IPS-15b (cell line): ENCODE results near the gene AOAH.
"Not testable (repeated sequence)": the region's sequence is repeated elsewhere in the genome, so short reads cannot be mapped to it uniquely, and the experiment has no call there.

Experiments
- H3K27me3 ChIP-seq: one replicate; pipeline ENCODE4 v1.6.1; 2013; ENCODE audit warnings: low read length; ENCODE audit not compliant: control insufficient read depth, insufficient read depth
- H3K36me3 ChIP-seq: one replicate; pipeline ENCODE4 v1.6.1; 2013; ENCODE audit warnings: low read length; ENCODE audit not compliant: control insufficient read depth, insufficient read depth
- H3K4me1 ChIP-seq: one replicate; pipeline ENCODE4 v1.6.1; 2013; ENCODE audit warnings: mild to moderate bottlenecking, low read length; ENCODE audit not compliant: control insufficient read depth, insufficient read depth
- H3K4me3 ChIP-seq: one replicate; pipeline ENCODE4 v1.5.1; 2013; ENCODE audit warnings: low read depth, low read length
- H3K9ac ChIP-seq: one replicate; pipeline ENCODE4 v1.6.1; 2013; ENCODE audit warnings: low read depth, mild to moderate bottlenecking, low read length
- H3K9me3 ChIP-seq: one replicate; pipeline ENCODE4 v1.6.1; 2013; ENCODE audit warnings: mild to moderate bottlenecking, low read length; ENCODE audit not compliant: control insufficient read depth, insufficient read depth

AOAH gene

GRCh38 chr7:36712015-36712414, 12.3 kb downstream of the AOAH start:
- H3K9me3 ChIP-seq, result no peaks in the 10 kb centered on the region

GRCh38 chr7:36711256-36711655, 13.0 kb downstream of the AOAH start:
- H3K27me3 ChIP-seq, result no peaks in the 10 kb centered on the region
- H3K9me3 ChIP-seq, result no peaks in the 10 kb centered on the region
- H3K4me1 ChIP-seq, result no peaks in the 10 kb centered on the region
- no peak overlapping the region for H3K9ac ChIP-seq
- no peaks in the 10 kb centered on the region for H3K36me3 ChIP-seq
- H3K4me3 ChIP-seq, result no peak overlapping the region

More at GRCh38 chr7:36712015-36712414, 12.3 kb downstream of the AOAH start:
- Histone ChIP-seq H3K36me3 (no peaks in the 10 kb centered on the region), H3K27me3 (no peaks in the 10 kb centered on the region), H3K9ac (no peak overlapping the region), H3K4me1 (no peaks in the 10 kb centered on the region), H3K4me3 (no peak overlapping the region)

GRCh38 chr7:36710186-36710791, 14.0 kb downstream of the AOAH start:
- no peaks in the 10 kb centered on the region for H3K36me3 ChIP-seq
- no peaks in the 10 kb centered on the region for H3K4me1 ChIP-seq
- H3K9me3 ChIP-seq, result no peaks in the 10 kb centered on the region

GRCh38 chr7:36708767-36709166, 15.5 kb downstream of the AOAH start:
- Histone ChIP-seq H3K4me1 (no peaks in the 10 kb centered on the region), H3K9ac (no peak overlapping the region), H3K9me3 (no peaks in the 10 kb centered on the region), H3K36me3 (no peaks in the 10 kb centered on the region), H3K27me3 (no peaks in the 10 kb centered on the region), H3K4me3 (no peak overlapping the region)

More at GRCh38 chr7:36710186-36710791, 14.0 kb downstream of the AOAH start:
- H3K27me3 ChIP-seq, result no peaks in the 10 kb centered on the region
- H3K4me3 ChIP-seq, result no peak overlapping the region
- no peak overlapping the region for H3K9ac ChIP-seq

- no peak overlapping the region for H3K4me3 ChIP-seq
These were observed 16.4 kb downstream of the AOAH start for GRCh38 chr7:36707898-36708297.

GRCh38 chr7:36707465-36707864, 16.8 kb downstream of the AOAH start:
- Histone ChIP-seq H3K9ac (no peak overlapping the region), H3K9me3 (no peaks in the 10 kb centered on the region), H3K4me3 (no peak overlapping the region), H3K27me3 (no peaks in the 10 kb centered on the region), H3K36me3 (no peaks in the 10 kb centered on the region), H3K4me1 (no peaks in the 10 kb centered on the region)

More at GRCh38 chr7:36707898-36708297, 16.4 kb downstream of the AOAH start:
- H3K9ac ChIP-seq, result no peak overlapping the region
- no peaks in the 10 kb centered on the region for H3K4me1 ChIP-seq
- H3K9me3 ChIP-seq, result no peaks in the 10 kb centered on the region
- no peaks in the 10 kb centered on the region for H3K27me3 ChIP-seq
- H3K36me3 ChIP-seq, result no peaks in the 10 kb centered on the region

GRCh38 chr7:36703860-36704259, 20.4 kb downstream of the AOAH start:
- not testable (repeated sequence) for H3K9me3 ChIP-seq, H3K4me1 ChIP-seq, H3K9ac ChIP-seq, H3K36me3 ChIP-seq, H3K4me3 ChIP-seq, H3K27me3 ChIP-seq

- Histone ChIP-seq H3K9ac (no peak overlapping the region), H3K27me3 (no peaks in the 10 kb centered on the region), H3K4me1 (no peaks in the 10 kb centered on the region), H3K9me3 (no peaks in the 10 kb centered on the region), H3K36me3 (no peaks in the 10 kb centered on the region), H3K4me3 (no peak overlapping the region)
These were observed 31.8 kb downstream of the AOAH start for GRCh38 chr7:36692456-36692855.

GRCh38 chr7:36691983-36692382, 32.3 kb downstream of the AOAH start:
- H3K4me1 ChIP-seq, result no peaks in the 10 kb centered on the region
- no peak overlapping the region for H3K9ac ChIP-seq
- H3K27me3 ChIP-seq, result no peaks in the 10 kb centered on the region
- no peaks in the 10 kb centered on the region for H3K36me3 ChIP-seq
- H3K9me3 ChIP-seq, result no peaks in the 10 kb centered on the region
- no peak overlapping the region for H3K4me3 ChIP-seq

- H3K4me1 ChIP-seq, result no peaks in the 10 kb centered on the region
- H3K36me3 ChIP-seq, result no peaks in the 10 kb centered on the region
- H3K4me3 ChIP-seq, result no peak overlapping the region
- H3K27me3 ChIP-seq, result no peaks in the 10 kb centered on the region
- no peaks in the 10 kb centered on the region for H3K9me3 ChIP-seq
- H3K9ac ChIP-seq, result no peak overlapping the region
These were observed 33.6 kb downstream of the AOAH start for GRCh38 chr7:36690514-36691187.

GRCh38 chr7:36690041-36690440, 34.3 kb downstream of the AOAH start:
- no peak overlapping the region for H3K4me3 ChIP-seq
- no peaks in the 10 kb centered on the region for H3K36me3 ChIP-seq
- H3K9me3 ChIP-seq, result no peaks in the 10 kb centered on the region
- no peaks in the 10 kb centered on the region for H3K4me1 ChIP-seq
- no peaks in the 10 kb centered on the region for H3K27me3 ChIP-seq
- H3K9ac ChIP-seq, result no peak overlapping the region

- Histone ChIP-seq H3K9ac (no peak overlapping the region), H3K4me1 (no peaks in the 10 kb centered on the region), H3K9me3 (no peaks in the 10 kb centered on the region), H3K27me3 (no peaks in the 10 kb centered on the region), H3K4me3 (no peak overlapping the region), H3K36me3 (no peaks in the 10 kb centered on the region)
These were observed 37.8 kb downstream of the AOAH start for GRCh38 chr7:36686499-36686898.
